GM18867 (cell line): ENCODE data around the gene HIBADH.

Source experiments
- ATAC-seq: cut with Tn5 transposase; IDR thresholded peaks from one replicate; pipeline ENCODE4 v1.9.1; 2021; ENCODE audit warnings: mild to moderate bottlenecking, moderate library complexity; ENCODE audit not compliant: unreplicated experiment

Gene HIBADH

DNA sequence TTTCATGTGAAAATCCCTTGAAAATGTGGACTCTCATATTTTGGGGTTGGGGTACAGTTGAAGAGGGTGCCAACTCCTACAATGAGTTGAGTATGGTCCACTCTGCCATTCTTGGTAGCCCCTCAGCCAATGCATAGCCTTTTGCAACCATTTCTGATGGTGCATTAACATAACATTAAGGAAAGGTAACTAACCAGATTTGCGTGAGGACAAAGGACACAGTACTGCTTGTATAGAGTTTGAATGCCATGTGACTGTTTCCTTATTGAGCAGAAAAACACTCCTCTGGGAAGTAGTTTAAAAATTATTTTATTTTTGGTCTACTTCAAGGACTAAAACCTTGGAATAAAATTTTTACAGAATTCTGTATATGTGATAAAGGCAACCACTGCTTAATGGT lies 107.9 kb downstream of the HIBADH start:
- ATAC-seq = no peak

DNA sequence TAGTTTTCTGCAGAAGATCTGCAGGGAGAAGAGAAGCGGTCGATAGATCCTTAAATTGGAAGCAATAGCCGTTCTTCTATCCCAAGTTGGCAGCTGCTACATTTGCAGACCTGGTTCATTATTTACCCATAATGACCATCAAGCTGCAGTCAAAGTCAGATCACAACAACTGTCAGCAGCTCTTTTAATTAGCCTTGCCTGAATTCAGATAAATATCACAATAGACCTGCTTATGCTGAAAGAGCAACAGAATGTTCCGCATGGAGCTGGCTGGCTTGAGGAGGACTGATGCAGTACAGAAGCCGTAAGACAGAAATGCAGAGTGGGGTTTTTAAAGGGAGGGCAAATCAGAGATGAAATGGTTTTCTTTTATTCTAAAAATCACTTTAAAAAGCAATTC lies 109.4 kb downstream of the HIBADH start:
- ATAC-seq = no peak

DNA sequence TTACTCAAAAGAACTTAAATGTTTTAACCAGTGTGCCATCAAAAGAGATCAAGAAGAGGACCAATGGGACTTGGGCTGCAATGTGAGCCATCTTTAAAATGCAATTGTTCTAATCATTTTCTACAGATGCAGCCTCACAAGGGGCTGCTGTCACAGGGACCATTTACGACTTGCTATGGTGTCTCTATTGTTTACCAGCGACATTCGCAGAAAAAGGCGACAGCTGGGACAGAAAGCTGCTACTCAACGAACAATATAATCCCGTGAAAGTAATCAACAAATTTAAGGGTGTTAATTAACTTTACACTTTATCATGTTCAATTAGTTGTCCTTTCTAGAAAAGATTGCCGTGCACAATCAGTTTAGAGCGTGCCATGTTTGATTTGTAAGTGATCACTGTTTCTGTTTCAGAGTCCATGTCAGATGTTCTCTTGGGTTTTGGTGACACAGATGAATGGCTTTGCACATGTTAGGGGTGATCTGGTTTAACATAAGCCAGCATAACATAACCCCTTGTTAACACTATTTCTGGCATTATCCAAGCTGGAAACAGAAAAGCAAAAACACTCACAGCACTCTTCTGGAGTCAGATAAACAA lies 110.8 kb downstream of the HIBADH start:
- ATAC-seq = no peak

DNA sequence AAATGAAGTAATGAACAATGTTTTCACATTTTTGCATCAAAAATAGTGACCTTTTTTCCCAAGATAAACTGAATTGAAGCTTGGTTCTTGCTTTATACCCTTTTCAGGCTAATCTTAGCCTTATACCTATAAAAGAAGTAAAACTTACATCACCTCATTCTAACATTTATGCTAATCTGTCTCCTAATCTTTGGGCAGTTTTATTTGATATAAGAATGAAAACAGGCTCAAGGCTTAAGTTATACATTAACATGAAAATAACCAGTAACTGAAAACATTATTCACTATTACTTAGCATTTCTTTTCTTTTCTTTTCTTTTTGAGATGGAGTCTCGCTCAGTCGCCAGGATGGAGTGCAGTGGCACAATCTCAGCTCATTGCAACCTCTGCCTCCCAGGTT lies 113.1 kb downstream of the HIBADH start:
- ATAC-seq = no peak

DNA sequence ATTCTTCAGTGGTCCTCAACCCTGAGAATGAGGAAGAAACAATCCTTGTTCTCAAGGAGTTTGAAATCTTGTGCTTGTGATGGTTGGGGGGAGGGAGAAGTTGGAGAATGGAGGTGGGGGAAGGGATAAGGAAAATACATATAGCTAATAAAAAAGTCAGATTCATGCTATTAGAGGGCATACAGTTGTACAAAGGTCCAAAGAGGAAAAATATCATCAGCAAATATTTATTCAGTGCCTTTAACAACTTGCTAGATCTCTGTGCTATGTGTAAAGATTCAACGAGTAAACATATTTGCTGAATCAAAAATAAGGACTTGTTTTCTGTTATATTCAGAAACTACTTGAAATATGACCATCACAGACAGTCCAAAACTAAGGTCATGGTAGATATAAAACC lies 114.4 kb downstream of the HIBADH start:
- ATAC-seq = no peak

DNA sequence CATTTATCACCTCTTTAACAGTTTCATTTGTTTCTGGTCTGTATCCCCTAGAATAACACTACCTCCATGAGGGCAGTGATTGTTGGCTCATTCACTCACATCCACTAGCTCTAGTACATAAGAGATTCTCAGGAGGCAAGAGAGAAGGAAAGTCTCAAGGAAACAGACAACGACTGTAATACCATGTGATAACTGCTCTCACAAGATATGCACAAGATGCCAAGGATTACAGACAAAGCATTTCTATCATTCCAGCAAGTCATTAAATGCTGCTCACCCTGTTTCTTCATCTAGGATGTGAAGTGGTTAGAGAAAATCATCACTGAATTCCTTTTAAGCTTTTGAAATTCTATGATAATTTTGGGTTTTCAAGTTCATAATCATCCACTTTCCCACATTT lies 115.3 kb downstream of the HIBADH start:
- no peak for ATAC-seq

DNA sequence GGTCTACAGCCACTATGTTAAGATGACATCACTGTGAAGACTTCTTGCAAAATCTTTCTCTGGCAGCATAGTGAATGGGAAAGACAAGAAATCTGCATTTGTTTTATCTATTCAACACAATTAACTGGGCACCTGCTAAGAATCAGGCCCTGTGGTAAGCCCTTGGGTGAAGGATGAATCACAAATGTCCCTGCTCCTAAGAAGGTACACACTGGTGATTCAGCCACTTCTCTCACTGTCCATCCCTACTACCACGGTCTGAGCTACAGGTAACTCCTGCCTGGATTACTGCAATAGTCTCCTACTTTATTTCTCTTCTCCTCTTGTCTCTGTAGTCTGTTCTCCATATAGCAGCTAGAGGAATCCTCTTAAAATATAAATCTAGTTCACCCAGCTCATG lies 116.1 kb downstream of the HIBADH start:
- ATAC-seq = no peak

DNA sequence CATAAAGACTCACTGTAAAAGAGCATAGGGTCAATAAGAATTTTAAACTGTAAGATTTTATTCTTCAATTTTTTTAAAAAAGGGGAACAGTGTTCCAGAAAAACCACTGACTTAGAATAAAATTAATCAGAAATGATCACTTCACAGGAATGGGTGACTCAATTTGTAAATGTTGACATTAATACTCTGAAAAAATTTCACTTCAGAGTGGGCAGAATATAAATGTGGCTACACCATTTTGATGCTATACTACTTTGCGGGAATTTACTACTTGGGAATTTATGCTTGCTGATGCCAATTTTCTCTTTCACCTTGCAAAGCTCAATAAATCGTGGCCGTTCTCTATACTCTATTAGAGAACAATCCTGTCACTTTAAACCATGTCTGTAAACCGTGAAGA lies 126.9 kb downstream of the HIBADH start:
- no peak for ATAC-seq

DNA sequence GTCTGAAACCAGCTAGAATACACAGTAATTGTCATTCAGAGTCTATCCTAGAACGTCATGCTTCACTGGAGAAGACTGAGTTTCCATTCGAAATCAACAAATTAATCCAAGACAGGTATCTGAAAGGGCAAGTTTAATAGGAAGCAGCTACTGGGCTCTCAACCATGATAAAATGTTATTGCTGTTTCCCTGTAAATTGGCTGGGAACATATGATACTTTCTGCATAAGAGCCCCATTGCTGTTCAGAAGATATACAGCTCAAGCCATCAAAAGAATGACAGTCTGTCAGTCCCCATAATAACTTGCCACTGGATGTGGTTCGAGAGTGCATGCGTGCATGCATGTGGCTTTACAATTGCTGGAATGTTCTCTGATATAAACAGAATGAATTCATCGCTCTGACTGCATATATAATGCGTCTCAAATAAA lies 129.0 kb downstream of the HIBADH start:
- no peak for ATAC-seq

DNA sequence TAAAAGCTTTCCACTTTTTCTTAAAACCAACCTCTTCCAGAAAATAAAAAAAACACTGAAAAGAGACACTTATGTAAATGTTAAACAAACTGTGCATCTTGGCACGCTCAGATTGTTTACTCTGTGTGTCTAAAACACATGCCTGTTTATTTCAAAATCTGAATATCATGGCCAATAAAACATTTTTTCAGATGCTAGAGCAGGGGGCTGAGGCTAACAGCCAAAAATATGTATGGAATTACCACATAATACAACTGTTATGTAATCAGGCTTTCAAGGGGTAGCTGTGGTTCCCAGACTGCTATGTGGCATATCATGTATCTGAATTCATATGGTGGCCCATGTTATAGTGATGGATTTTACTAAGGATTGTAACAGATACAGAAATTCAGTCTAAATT lies 130.4 kb downstream of the HIBADH start:
- ATAC-seq = no peak

DNA sequence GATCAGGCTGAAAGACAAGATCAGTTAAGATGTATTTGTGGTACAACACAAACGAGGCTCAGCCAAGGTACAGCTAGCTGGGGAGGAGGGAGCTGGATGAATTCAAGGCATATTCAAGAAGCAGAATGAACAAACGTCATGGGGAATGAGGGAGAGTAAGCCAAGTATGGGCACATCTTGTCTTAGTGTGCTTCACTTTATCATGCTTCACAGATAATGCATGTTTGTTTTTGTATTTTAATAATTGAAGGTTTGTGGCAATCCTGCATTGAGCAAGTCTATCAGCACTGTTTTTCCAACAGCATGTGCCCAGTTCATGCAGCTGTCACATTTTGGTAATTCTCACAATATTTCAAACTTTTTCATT lies 135.4 kb downstream of the HIBADH start:
- no peak for ATAC-seq

DNA sequence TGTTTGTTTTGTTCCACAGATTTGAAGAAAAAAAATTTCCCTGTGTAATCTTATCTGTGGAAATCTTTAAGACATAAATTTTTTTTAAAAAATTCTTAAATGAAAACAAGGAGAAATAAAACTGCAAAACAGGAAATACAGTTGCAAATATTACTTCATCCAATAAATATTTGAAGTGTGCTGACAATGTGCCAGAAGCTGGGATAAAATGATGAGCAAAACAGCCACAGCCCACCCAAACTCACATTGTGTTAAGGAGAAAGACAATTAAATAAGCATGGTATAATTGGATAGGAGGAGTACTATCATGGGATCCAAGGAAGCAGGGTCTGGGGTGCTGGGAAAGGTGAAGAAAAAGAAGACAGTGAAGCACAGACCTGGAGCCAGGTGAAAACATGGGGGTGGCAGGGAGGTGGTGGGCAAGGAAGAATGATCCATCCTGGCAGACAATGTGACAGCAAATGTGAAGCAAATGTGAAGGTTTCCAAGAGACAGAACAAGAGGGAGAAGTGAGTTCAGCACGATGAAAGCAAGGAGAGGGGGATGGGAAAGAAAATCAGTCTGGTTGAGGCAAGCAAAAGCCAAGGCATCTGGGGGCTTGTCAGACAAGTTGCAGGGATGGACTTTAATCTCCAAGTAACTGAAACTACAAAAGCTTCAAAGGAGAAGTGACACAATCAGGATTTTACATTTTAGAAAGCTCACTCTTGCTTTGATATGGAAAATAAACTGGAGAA lies 135.9 kb downstream of the HIBADH start:
- ATAC-seq = no peak

DNA sequence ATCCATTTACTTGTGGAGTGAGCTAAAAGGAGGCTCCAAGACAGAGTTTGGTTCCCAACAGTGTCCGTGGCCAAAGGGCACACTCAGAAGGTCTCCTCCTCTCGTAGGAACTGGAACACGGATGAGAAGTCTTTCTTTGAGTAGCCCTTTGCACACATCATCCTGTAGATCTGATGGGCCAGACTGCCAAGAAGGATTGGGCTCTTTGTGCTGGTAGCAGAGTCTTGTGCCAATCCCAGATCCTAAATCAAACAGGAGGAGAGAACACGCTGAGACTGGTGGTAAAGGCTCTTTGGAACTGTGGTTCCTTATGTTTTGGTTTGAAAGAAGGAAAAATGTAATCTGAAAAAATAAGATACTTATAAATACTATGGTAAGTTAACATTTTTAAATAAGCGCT lies 136.6 kb downstream of the HIBADH start:
- ATAC-seq = no peak

DNA sequence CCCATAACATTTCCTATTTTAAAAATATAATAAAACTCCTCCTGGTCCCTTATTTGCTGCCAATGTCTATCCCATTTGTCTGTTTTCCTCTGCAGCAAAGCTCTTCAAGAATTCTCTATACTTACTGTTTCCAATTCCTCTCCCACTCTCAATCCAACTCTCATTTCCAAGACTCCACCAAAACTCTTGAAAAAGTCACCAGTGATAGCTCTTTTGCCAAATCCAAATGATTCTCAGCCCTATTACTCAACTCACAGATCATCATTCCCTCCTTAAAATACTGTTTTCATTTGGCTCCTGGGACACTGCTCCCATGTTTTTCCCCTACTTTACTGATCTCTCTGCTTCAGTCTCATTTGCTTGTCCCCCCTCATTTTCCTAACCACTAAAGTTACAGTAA lies 139.4 kb downstream of the HIBADH start:
- no peak for ATAC-seq

DNA sequence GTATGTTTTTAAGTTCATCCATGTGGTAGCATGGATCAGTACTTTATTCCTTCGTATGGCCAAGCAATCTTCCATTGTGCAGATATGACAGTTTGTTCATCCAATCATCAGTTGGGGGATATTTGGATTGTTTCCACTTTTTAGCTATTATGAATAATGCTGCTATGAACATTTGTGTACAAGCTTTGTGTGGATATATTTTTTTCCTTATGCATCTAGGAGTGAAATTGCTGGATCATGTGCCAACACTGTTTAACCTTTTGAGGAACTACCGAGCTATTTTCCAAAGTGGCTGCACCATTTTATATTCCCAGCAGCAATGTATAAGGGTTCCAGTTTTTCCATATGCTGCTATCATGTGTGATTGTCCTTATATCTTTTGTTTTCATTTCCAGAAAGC lies 140.1 kb downstream of the HIBADH start:
- no peak for ATAC-seq

DNA sequence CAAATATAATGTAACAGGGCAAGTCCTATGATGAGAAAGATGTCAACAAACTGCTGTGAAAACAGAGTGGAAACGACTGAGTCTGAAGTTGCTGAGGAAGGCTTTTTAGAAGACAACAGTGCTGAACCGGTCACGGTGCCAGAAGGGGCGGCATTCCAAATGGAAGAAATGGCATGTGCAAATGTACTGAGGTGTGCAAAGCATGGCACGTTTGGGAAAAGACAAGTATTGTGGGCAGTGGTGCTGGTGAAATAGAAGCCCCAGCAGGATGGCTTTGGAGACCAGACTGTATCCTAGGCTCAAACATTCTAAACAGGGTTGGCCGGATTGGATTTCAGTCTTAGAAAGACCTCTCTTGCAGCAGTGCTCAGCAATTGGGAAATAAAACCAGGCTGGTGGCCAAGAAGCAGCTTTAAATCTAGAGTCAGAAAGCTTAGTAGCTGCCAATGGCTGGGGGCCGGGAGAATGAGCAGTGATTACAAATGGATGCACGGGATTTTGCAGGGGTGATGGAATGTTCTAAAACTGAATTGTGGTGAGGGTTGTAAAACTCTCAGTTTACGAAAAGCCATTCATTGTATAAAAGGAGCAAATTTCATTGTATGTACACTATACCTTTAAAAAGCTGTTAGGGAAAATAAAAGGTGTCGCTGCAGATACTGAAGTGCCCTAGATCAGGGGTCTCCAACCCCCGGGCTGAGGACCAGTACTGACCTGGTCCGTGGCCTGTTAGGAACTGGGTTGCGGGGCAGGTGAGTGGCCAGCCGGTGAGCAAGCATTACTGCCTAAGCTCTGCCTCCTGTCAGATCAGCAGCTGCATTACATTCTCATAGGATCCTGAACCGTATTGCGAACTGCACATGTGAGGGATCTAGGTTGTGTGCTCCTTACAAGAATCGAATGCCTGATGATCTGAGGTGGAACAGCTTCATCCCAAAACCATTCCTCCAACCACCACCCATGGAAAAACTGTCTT lies 141.6 kb downstream of the HIBADH start:
- no peak for ATAC-seq

DNA sequence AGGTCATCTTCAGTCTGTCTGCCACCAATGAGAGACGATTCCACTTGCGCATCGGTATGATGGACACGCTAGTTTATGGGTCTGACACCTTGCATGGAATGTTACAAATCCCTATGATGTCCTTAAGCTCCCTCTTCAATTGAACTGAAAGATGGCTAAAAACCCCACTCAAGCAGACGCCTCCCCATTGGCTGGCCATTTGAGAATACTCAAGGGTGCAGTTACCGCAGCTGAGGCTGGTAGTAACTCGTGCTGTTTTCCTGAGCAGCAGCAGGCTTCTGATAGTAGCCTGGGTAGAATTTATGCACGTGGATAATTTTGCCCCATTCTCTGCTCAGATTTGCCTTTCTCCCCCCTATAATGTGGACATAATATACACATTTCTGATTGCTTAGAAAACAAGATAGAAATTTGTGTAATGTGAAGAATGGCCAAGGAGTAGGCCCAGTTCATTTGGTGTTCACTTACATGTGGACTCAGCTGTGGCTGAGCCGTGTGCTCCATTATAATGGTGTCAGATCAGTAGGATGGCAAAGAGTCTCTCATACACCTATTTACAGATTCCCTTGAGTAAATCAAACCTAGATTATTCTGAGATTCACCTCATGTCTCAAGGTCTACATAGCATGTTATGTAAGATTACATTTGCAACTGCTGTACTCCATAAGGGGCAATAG lies 142.8 kb downstream of the HIBADH start:
- ATAC-seq = no peak

DNA sequence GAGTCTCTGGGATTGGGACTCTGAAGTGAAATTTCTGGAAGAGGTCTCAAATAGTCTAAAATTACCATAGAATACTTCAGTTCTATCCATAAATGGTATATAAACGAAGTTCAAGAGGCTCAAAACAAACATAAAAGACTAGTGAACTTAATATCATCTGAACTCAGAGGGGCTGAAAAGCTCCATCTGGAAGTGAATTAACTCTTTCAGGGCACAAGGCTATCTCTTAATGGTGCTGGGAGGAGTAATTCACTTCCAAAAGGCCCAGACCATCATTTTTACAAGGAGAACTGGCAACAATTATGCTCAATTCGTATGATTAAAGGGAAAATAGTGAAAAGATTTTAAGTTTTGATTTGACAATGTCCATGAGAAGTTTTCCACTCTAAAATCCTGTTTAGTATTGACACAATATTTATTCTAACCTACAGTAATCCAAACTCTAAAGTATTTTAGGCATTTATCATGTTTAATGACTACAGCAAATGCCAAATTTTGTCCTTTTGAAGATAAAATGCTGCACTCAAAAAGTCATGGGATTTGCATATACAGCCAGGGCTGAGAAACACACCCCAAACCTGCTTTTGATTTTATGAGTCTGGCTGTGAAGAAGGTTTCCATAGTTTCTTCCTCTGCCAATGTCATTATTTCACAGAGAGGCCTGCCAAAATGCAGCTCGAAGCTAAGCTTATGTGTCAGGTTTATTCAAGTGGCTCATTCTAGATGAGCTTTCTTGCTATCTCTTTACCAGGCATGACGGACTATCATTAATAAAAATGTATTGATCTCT lies 143.9 kb downstream of the HIBADH start:
- no peak for ATAC-seq

DNA sequence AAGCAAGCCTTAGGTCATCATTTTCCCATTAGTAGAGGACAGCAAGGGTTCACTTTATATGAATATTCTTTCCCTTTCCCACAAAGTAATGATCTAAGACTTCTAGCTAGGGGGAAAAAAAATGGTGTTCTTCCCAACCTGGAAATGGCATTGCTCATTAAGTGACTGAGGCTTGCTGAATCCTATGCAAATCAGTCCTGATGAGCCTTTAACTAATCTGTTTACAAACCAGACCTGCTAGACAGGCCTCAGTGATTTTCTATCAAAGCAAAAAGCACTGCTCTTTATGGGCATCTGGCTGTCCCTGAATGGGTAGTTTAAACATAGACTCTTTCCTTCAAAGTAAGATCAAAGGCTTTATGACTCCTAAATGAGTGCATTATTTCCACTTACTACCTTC lies 146.3 kb downstream of the HIBADH start:
- no peak for ATAC-seq

DNA sequence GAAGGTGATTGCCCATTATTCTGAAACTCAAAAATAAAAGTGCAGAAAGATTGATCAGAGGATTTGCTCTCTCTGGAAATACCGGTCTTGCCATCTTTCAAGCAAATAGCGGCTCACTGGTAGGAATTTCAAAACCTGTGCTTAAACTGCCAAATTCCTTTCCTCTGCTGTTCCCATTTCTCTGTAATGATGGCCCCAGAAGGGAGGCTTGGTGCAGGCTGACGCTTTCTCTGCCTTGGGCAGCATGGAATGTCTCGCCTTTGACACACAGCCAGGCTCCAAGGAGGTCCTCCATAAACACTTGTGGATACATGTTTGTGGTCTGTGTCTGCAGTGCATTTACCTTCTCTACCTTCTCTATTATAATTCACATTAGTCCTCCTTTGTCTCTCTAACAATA lies 146.8 kb downstream of the HIBADH start:
- ATAC-seq = no peak
